ENCODE results near the gene NF2.
"Not testable (repeated sequence)": the region's sequence is repeated elsewhere in the genome, so short reads cannot be mapped to it uniquely, and the experiment has no call there.

NF2 gene

DNA sequence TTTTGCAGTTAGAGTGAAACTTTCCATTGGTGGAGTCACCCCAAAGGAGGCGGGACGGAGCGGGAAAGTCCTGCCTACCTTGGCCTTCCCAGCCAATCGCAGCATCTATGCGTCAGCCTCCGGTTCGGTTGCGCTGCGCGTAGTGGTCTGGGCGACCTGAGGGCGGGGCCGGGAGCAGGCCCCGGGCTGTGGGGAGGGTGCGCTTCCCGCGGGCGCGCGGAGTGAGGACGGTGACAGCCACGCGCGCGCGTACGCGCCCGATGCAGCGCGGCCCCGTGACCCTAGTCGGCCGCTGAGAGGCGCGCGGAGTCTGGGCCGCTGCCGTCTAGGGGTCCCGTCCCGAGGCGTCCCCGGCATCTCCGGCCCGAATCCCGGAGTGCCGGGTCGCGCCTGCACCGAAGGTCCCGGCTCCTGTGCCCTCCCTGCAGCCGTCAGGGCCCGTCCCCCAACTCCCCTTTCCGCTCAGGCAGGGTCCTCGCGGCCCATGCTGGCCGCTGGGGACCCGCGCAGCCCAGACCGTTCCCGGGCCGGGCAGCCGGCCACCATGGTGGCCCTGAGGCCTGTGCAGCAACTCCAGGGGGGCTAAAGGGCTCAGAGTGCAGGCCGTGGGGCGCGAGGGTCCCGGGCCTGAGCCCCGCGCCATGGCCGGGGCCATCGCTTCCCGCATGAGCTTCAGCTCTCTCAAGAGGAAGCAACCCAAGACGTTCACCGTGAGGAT is at the start of gene NF2:
Gene NF2, plus strand, starts transcription at position 276 of the 718 bp plus-strand sequence. Its CDS starts 366 bp downstream, at position 642.
- DNase-seq (ENCODE audit: low read depth), result peak; percentile 99

DNA sequence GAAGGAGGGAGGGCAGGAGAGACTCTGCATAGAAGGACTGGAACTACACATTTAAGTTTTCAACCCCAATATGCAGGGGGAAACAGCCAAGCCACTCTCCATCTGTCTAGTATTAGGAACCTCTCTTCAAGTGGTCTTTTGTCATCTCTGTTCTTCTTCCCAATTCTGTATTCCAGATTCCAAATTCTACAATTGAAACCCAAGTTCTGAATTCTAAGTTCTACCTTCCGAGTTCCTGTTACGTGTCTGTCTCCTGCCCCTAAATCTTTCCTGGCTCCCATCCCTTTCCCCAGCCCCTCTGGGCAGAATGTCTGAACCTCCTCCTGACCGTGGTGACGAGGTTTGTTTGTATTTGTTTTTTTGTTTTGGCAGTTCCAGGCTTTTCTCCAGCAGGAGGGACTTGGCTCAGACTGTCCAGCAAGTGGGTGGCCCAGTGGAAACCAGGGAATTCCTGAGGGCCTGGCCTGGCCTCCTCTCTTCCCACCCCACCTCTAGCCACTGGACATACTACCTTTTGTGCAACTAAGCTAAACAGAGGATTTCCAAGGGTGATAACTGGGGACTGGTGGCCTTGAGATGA is 48.3 kb upstream of the NF2 start:
- no peak for DNase-seq (ENCODE audit: low read depth)

DNA sequence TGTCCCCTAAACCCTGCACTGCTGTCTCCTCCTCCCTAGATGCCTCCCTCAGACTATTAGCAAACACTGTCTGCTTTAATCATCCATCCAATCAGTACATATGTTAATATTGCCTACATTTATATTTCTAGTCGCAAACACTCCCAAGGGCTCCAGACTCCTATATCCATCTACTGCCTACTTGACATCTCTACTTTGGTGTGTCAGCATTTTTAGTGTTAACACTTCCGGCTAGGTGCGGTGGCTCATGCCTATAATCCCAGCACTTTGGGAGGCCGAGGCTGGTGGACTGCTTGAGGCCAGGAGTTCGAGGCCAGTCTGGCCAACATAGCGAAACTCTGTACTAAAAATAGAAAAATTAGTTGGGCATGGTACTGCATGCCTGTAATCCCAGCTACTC is 44.4 kb upstream of the NF2 start:
- no peak for DNase-seq (ENCODE audit: low read depth)

DNA sequence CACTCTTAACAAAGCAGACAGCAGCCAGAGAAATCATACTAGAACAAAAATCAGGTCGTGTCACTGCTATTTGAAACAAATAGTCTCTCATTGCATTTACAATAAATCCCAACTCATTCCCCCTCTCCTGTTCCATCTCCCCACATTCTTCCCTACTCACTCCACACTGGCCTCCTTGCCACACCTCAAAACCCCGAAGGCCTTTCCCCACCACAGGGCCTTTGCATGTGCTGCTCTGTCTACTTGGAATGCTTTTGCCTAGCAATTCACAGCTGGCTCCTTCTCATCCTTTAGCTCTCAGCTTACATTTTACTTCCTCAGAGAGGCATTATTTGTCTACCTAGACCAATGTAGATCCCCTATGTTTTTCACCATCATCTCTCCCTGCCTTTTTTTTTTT is 43.6 kb upstream of the NF2 start:
- DNase-seq (ENCODE audit: low read depth), result no peak

DNA sequence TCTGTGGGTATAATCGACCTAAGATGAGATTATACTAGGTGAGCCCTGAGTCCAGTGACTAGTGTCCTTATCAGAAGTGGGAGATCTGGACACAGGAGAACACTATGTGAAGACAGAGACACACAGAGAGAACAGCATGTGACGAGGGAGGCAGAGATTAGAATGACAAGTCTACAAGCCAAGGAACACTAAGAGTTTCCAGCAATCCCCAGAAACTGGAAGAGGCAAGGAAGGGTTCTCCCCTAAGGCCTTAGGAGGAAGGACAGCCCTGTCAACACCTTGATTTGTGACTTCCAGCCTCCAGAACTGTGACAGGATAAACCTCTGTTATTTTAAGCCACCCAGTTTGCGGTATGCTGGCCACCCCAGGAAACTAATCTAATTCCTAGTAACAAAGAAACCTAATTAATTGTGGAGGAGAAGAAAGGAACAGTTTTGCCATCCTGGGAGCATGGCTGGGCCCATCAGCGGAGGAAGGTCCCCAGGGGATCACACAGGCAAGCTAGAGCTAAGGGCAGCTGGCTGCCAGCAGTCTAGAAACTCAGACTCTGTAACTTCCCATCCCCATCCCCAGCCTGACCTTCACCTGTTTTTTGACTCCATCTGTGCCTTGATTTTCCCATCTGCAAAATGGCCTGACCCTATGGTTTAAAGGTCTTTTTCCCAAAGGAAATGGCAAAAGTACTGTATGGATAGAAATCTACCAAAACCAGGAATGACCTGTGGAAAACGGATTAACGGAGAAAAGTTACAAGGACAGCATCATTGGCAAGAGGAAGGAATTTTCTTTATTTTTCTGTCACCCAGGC is 39.6 kb upstream of the NF2 start:
- no peak for DNase-seq (ENCODE audit: low read depth)

DNA sequence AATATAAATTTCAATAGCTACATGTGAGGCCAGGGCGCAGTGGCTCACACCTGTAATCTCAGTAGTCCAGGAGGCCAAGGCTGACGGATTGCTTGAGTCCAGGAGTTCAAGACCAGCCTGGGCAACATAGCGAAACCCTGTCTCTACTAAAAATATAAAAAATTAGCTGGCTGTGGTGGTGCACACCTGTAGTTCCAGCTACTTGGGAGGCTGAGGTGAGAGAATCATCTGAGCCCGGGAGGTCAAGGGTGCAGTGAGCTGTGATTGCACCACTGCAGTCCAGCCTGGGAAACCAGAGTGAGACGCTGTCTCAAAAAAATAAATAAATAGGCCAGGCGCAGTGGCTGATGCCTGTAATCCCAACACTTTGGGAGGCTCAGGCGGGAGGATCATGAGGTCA is 36.9 kb upstream of the NF2 start:
- DNase-seq (ENCODE audit: low read depth), result not testable (repeated sequence)

DNA sequence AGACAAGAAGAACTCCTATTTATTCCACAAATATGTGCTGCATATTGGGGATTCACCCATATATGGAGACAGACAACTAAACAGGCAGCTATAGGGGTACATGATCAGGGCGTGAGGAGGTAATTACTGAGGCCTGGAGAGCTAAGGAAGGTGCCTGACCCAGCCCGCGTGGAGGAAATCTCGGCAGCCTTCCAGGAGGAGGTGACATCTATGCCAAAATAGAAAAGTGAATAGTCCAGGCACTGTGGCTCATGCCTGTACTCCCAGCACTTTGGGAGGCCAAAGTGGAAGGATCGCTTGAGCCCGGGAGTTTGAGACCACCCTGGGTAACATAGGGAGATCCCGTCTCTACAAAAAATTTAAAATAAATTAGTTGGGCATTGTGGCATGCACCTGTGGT is 36.1 kb upstream of the NF2 start:
- DNase-seq (ENCODE audit: low read depth), result no peak

DNA sequence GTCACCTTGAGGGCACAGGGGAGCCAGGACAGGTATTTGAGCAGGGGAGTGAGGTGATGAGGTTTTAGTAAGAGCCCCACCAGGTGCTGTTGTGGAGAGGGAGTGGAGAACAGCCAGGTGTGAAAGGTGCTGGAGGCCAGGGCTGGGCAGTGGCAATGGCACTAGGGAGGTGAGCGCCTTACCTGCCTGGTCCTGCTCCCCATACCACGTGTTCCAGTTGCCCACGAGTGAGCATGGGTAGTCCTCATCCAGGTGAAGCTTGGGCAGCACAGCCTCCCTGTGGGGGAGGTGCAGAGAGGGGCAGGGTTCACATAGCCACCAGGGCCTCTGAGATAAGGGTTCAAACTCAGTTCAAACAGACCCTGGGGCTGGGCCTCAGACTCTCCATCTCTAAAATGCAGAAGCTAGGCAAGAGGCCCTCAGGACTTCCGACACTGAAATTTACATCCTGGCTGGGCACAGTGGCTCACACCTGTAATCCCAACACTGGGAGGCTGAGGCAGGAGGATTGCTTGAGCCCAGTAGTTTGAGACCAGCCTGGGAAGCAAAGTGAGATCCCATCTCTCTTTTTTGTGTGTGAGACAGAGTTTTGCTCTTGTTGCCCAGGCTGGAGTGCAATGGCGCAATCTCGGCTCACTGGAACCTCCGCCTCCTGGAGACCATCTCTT is 34.3 kb upstream of the NF2 start:
- DNase-seq (ENCODE audit: low read depth), result no peak

DNA sequence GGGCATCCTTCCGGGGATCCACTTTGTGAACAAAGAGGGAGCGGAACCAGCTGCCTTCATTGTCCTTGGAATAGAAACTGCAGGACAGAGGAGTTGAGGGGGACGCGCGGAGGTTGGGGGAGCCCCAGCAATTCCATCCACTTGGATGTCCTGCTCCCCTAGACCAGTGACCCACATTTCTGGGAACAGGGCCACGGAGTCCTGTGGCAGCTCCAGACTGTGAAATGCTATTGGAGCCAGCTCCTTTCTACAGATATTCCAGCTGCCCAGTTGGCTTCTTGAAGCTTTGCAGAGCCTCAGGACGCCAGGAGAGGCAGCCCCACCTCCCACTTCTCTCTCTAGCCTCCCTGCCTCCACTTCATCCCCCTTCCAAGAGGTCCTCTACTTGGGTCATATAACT is 33.0 kb upstream of the NF2 start:
- no peak for DNase-seq (ENCODE audit: low read depth)

DNA sequence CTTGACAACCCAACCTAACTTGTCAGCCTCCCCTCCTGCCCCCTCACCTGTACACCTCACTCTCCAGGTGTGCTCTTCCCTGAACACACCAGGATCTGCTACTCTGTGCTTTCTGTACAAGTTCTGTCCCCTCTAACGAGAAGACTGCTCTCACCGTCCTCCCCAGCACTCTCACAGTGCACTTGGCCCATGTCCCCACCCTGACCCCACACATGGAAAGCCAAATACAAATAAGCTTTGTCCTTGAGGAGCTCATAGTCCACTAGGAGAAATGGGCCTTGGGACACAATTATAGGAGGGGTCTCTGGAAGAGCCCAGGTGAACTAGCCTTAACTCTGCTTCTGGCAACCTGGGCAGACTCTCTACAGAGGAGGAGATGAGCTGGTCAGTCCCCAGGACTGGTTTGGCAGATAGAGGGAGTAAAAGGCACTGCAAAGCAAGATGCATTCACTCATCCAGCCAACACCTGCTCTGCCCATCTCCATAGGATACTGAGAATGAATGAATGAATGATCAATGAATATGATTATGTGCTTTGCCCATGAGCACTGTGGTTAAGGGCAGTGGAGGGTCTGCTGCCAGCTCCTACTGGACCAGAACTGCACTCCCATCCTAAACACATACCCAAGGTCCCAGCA is 32.4 kb upstream of the NF2 start:
- no peak for DNase-seq (ENCODE audit: low read depth)

DNA sequence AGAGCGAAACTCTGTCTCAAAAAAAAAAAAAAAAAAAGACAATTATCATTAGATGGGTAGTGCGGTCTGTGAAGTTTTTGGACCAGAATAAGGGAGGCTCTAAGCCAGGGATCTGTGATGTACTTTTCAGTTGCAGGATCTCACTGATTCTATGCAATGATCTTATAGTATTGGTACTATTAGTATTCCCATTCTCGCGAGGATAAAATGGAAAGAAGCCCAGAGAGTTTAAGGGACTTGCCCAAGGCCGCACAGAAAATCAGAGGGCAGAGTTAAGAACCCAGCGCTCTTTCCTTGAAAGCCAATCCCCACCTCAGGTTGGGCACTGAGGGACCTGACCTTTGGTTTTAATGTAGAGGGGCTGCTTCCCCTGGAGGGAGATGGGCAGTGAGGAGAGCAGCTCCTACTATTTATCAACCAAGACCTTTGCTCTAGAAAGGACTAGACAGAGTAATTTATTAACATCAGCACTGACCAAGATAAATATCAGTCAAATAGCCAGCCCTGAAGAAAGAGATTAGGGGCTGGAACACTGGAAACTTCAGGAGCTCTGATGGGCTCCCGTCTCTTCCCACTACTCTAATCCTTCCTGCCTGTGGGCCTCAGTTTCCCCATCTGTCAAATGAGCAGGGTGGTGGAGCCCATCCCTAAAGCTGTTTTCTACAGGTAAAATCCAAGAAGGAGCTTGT is 28.5 kb upstream of the NF2 start:
- no peak for DNase-seq (ENCODE audit: low read depth)

DNA sequence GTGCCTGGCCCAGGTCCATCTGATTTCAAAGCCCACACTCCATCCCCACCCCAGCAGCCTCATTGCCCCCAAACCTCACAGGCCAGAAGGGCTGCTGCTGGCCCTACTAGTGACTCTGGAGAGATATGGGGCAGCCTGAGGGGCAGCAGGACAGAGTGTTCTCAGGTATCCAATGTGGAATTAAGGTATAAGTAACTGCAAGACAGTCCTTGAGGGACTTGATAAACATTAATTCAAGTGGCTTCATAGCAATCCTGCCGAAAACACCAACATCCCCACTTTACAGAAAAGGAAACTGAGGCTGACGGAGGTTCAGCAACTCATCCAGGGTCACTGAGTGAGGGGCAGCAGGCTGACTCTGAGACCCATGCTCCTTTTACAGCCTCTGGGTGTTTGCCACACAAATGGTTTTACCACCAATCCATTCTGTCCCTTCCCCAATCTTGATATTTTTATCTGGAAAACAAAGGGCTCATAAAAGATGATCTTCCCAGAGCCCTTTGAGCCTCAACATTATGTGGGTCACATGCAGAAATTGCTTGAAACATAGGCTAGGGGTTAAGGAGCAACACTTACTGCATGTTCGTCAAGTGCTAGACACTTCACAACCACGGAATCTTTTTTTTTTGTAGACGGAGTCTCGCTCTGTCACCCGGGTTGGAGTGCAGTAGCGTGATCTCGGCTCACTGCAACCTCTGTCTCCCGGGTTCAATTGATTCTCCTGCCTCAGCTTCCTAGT is 24.8 kb upstream of the NF2 start:
- no peak for DNase-seq (ENCODE audit: low read depth)

DNA sequence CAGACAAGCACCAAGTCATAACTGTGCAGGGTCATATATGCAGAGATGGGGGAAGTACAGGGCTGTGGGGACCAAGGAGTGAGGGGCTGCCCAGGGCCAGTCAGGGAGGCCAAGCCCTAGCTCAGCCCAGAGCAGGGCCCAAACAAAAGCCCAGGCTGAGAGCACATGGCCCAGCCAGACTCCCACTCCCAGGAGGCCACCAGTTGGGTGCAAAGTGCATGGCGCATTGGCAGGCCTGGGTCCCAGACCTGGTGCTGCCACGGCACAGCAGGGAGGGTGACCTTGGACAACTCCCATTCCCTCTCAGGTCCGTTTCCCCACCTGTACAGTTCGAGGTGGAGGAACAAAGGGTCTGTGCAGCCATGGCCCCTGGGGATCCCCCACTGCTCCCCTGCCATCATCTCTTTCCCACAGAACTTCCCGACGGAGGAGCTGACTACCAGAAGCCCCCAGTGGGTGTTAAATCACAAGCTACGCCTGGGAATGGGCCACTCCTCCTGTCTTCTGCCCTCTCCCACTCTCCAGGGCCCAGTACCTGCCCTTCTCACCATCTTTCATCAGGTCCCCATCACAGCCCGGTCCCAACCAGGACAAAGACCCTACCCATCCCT is 23.1 kb upstream of the NF2 start:
- no peak for DNase-seq (ENCODE audit: low read depth)

DNA sequence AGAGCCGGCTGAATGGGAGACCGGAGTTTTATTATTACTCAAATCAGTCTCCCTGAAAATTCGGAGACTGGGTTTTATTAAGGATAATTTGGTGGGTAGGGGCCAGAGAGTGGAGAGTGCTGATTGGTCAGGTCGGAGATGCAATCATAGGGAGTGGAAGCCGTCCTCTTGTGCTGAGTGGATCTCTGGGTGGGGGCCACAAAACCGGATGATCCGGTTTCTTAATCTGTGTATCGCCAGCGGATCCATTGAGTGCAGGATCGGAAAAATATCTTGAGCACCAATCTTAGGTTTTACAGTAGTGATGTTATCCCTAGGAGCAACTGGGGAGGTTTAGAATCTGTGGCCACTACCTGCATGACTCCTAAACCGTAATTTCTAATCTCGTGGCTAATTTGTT is 21.6 kb upstream of the NF2 start:
- no peak for DNase-seq (ENCODE audit: low read depth)

DNA sequence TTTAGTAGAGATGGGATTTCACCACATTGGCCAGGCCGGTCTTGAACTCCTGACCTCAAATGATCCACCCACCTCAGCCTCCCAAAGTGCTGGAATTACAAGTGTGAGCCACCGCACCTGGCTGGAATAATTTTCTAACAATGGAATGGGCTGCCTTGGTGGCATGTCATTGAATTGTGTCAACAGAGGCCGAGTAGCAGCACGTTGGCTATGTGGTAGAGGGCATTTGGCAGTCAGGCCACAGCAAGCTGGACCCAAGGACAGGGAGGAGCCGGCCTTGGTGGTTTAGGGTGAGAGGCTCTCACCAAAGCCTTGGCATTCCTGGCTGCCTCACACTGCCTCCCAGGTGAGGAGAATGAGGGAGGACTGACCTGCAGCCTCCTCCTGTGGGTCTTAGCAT is 18.5 kb upstream of the NF2 start:
- DNase-seq (ENCODE audit: low read depth), result no peak

DNA sequence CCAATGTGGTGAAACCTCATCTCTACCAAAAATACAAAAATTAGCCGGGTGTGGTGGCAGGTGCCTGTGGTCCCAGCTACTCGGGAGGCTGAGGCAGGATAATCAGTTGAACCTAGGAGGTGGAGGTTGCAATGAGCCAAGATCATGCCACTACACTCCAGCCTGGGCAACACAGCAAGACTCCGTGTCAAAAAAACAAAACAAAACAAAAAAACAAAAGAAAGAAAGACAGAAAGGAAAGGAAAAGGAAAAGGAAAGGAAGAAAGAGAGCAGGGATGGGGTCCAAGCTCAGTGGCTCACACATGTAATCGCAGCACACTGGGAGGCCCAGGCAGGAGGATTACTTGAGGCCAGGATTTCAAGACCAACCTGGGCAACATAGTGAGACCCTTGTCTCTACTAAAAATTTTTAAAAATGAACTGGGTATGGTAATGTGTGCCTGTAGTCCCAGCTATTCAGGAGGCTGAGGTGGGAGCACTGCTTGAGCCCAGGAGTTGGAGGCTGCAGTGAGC is 17.2 kb upstream of the NF2 start:
- not testable (repeated sequence) for DNase-seq (ENCODE audit: low read depth)

DNA sequence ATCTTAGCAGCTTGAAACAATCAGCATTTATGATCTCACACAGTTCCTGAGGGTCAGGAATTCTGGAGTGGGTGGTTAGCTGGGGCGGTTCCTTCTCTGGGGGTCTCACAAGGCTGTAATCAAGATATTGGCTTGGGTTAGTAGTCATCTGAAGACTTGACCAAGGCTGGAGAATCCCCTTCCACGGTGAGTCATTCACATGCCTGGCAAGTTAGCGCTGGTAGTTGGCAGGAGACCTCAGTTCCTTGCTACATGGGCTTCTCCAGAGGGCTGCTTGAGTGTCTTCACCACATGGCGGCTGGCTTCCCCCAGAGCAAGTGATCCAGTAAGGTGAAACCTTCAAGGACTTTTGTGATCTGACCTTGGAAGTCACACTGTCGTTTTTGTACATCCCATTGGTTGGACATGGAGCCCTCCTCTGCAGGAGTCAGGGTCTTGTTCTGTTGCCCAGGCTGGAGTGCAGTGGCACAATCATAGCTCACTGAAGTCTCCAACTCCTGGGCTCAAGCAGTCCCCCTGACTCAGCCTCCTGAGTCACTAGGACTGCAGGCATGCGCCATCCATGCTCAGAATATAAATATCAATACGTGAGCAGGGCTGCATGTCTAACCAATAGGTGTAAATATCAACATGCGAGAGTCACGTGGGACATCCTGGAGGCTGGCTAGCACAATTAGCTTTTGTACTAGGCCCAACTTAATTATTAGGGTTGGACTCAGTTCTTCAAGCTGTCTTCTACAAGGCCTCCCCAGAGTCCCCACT is 15.3 kb upstream of the NF2 start:
- peak; percentile 77 for DNase-seq (ENCODE audit: low read depth)

DNA sequence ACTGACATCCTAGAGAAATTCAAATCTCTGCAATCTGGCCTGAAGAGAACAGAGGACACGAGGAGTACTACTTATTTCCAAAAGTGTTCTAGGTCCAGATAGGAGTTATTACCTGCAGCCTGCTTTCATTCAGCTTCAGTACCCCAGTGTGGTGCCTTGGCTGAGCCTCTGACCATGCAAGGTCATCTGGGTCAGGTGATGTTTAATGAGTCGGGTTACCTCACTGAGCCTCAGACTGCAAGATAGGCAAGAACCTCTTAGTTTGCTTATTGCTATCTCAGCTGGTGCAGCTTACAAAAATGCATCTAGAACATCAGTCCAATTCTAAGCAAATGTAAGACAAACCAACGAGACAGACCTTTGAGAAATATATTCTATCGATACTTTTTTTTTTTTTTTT is 9.5 kb upstream of the NF2 start:
- DNase-seq (ENCODE audit: low read depth), result no peak

DNA sequence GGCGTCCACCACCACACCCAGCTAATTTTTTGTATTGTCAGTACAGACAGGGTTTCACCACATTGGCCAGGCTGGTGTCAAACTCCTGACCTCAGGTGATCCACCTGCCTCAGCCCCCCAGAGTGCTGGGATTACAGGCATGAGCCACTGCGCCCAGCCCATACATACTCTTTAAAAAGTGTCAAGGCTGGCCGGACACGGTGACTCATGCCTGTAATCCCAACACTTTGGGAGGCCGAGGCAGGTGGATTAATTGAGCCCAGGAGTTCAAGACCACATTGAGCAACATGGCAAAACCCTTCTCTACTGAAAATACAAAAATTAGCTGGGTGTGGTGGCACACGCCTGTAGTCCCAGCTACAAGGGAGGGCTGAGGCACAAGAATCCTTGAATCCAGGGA is 9.0 kb upstream of the NF2 start:
- not testable (repeated sequence) for DNase-seq (ENCODE audit: low read depth)
